ENCODE results near the gene CEBPG.

The CEBPG gene

DNA sequence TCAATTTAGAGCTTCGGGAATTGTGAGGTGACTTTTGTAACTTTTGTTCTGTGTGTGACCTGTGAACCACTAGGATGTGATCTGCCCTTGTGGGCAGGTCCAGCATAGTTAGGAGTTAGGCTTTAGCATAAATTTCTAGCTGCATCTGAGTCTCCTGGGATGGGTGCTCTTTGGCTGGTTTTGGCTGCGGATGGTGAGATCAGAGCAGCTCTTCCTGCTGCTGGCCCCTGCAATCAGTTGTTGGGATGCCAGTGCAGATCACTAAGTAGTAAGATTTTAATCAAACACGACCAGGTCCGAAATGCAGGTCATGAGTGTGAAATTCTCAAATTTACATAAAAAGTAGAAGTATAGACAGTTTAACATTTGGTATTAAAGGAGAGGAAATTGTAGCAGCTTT, 8.5 kb downstream of the CEBPG start:
- DNase-seq (ENCODE audit: low read depth) = no peak

DNA sequence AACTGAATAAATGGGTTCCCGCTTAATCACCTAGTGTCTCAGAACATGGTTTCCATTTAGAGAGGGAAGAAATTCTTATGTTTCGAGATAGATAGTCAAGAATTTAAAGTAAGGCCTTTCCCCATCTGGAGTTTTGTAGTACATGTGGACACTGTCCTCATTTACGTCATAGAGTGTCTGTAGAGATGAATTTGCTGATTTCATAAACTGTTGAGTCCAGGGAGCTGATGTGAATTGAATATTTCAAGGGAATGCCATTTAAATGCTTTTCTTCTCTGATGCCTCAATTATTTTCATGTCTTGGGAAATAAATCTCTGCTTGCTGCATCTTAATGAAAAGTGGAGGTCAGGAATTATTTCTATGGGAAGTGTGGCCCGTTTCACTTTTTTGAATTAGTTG, 9.5 kb downstream of the CEBPG start:
- no peak for DNase-seq (ENCODE audit: low read depth)

DNA sequence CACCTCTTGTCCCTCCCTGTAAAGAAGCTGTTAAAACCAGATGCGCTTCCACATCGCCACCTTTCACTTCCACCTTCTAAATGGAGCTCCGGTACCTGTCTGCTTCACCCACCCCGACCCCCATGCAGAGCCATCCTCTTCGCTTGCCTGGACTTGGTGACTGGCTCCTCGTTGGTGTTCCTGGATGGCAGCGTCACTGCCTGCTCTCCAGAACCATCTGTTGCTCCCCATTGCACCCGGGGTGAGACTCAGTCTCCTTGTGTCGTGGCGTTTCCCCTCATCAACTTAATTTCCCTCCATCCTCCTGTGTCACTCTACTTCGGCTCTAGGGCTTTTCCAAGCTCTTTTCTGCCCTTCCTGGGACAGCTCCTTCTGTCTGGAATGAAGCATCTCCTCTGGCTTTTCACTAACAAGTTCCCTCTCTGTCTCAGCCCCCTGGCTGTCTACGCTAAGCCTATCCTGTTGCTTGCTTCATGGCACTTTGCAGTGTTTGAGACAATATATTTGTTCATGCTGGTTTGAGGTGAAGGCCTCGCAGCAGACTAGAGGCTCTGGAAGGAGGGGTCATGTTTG, 10.3 kb downstream of the CEBPG start:
- DNase-seq (ENCODE audit: low read depth) = no peak

GRCh38 chr19:33384983-33385382, 11.5 kb downstream of the CEBPG start:
- DNase-seq (ENCODE audit: low read depth) = no peak

DNA sequence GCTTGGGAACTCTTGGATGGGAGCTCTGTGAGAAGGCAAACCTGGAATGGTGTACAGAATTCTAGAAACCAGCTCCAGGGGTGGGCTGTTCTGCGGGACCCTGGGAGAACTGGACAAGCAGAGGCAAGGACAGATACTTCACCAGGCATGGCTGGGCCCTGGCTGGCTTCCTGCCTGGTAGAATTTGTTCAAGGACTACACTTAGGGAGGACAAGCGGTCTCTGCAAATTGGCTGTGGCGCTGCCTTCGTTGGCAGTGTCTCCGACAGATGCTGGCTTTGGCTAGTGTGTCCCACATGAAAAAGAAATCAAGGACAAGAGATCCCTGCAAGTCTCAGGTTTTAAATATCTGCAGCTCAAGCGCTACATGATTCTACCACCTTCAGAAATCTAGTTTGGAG, 12.4 kb downstream of the CEBPG start:
- DNase-seq (ENCODE audit: low read depth) = no peak

GRCh38 chr19:33386361-33386858, 12.9 kb downstream of the CEBPG start:
- no peak for DNase-seq (ENCODE audit: low read depth)

DNA sequence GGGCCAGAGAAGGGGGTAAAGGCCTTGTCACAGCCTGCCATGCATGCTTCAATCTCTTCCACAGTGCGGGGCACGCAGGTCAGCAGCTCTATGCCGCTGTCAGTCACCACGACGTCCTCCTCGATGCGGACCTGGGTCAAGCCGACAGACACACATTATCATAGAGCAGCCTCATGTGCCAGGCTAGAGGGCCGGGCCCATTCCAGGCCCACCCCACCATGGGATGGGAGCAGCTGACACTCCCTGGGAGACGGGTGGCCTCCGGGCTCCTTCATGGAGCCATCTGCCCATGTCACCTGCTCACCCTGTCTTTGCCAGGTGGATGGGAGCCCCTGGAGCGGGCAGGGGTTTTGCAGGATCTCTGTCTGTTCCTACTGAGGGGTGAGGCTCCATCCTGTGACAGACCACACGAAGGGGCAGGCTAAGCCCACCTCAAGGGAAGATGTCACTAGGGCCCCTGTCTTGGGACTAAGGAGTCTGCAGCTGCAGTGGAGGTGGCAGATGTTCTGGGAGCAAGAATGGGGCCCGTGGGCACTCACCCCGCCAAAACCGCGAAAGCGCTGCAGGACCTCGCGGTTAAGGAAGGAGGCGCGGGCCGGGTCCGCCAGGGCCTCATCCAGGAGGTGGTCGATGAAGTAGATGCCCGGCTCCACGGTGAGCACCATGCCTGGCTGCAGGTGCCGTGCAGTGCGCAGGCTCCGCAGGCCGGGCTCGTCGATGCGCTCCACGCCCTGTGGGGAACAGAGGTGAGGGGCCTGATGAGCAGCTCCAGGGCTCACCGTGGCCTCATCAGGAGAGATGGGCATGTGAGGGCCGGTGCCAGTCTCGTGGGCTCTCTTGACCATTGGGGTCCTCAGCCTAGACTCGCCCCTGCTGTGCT, 14.1 kb downstream of the CEBPG start:
- DNase-seq (ENCODE audit: low read depth) = no peak

DNA sequence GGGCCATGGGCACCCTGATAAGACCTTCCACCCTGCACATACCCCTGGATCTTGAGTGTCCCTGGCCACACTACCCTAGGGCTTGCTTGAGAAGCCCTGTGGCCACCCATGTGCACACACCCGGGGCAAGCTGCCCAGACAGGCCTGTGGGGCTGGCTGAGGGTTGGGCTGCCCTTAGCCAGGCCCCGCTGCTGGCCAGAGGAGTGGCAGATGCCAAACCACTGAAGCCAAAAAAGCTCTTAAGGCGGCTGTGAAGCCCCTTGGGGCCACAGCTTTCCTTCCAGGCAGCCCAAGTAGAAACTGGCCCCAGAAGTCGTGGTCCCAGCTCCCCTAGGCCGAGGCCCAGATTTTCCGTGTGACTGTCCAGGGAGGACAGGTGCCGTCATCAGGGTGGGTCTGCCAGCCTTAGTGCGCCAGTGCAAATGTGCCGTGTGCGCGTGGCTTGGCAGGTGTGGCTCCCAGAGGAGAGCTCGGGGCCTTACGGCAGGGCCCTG, 14.8 kb downstream of the CEBPG start:
- DNase-seq (ENCODE audit: low read depth) = no peak

- DNase-seq (ENCODE audit: low read depth) = no peak
Measured at GRCh38 chr19:33388725-33389420, 15.4 kb downstream of the CEBPG start.

DNA sequence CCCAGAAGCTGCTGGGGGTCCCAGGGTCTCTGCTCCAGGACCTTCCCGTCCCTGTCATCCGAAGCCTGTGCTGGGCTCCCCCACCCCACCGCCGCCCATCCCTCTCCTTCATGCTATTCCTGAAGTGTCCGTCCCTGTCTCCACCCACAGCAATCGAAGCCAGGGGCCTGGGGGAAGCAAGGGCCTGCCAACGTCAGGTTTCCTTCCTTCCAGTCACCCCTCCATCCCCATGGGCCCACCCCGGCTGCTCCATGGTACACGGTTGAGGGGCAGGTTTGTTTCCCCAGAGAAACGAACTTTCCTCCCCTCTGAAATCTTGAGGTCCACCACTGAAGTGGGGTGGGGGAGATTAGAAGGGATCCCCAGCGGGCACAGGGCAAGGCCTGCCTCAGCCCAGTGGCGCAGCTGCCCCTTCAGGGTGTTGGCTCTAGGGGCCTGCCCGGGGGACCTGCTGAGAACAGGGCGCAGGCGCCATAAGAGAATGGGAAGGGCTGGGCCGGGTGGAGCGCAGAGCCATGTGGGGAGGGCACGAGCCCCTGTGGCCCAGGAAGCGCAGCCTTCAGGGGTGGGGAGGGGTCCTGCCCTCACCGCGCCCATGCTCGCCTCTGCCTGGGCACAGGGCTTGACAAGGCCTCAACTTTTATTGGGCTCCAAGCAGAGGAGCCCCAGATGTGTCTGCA, 16.1 kb downstream of the CEBPG start:
- DNase-seq (ENCODE audit: low read depth) = no peak

DNA sequence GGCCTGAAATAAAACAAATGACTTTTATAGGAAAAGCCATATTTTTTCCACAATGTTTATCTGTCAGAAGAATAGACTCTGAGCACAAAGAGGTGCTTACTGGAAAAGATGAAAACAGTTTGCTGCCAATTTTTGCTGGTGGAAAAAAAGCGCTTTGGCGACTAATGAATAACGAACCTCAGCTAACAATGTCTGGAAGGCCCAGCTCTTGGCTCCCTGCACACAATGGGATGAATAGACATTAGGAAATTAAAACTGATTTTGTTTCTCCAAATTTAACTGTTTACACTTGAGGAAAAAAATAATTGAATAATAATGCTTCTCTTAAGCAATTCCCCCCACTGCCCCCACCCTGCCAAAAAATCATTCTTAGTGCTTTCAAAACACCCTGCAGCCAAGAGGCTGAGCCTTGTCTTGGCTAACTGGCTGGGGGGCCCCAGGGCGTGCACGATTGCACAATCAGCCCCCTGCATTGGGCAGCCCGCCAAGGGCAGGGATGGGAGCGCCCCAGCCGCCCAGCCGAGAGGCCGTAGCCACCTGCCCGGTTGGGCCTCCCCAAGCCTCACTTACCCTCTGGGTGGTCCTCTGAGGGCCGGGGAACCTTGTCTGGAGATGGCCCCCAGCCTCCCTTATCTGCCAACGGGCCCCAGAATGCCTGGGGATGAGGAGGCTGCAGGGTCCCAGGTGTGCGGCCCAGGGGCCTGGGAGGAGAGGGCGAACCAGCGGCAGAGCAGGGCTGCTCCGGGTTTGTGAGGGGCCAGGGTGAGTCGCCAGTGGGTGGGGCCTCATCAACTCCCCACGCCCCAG, 16.8 kb downstream of the CEBPG start:
- no peak for DNase-seq (ENCODE audit: low read depth)

DNA sequence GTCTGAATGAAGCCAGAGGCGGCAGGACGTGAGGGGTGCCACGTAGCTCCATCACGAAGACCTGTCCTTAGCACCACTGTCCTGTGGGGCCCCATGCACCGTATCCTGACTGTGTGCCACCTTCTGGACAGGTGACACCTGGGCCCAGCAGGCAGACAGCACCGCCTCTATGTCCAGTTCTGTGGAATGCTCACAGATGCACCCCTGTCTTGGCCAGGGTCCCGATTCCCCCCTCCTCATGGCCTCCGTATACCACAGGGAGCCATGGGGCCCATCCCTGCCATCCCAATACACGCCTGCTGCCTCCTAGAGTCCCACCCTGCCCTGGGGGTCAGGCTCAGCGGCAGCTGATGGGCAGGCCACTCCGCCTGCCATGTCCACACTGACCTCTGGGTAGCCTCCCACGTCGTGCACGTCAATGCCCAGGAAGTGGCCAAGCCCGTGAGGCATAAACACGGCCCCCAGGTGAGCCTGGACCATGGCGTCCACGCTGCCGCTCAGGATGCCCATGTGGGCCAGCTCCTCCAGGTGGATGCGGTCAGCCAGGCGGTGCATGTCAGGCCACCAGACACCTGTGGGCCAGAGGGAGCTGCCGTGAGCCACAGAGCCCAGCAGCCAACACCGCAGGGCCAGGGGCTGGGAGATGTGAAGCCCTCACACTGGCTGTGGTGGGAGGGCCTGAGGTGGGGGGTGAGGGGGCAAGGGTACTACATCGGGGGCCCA, 17.6 kb downstream of the CEBPG start:
- no peak for DNase-seq (ENCODE audit: low read depth)

DNA sequence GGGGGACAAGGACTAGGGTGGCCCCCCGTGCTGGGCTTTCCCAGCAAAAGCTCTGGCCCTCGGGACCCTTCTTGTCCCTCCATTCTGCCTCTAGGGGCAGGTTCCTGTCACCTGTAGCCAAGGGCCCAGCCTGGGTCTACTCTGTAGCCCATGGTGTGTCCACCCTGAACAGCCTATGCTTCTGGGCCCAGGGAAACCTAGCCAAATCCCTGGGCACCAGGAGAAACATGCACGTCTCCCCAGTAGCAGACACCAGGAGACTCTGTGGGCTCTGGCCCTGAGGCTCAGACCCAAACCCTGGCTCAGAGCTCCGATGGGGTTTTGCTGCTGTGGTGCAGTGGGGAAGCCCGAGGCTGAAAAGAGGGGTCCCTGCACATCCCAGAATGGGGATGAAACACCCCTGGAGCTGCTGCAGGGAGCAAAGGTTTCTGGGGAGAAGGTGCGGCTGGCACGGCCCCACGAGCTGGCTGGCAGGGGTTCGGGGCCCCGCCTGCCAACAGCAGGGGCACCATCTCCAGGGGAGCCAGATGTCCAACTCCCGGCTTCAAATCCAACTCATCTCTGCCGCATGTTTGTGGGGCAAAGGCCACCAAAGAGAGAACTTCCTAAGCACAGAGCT, 18.2 kb downstream of the CEBPG start:
- DNase-seq (ENCODE audit: low read depth) = no peak

DNA sequence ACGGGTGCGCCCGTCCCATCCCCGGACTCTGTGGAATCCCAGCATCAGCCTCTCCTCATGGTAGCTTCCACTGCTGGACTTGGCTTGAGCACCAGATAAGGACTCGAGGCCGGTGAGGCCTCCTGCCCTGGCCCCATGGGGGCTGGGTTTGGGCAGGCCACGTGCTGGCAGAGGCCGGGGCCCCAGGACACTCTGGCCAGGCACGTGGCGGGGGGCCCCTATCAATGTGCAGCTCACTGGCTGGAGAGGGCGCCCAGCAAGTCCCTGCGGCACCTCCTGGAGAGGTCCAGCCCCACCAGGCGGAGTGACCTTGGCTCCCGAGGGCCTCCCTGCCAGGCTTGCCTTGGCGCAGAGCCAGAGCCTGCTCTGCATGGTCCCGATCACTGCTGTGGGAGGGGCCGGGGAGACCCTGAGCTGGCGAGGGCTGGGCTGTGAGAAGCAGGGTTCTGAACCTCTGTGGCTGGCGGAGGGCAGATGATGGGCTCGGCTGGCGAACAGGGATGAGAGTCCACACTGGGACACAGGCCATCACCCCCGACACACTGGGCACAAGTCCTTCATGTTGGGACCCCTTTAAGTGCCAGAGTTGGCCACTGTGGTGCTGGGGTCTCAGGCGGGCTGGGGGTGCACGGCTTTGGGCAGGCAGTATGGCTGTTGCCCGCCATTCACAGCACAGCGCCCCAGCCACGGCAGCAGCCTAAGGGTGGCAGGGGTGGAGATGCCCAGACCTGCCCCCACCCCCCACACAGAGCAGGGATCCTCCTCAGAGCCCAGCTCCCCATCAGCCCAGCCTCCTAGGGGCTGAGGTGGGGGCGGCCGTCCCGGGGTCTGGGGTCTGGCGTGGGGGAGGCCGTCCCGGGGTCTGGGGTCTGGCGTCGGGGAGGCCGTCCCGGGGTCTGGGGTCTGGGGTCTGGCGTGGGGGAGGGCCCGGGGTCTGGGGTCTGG, 19.1 kb downstream of the CEBPG start:
- no peak for DNase-seq (ENCODE audit: low read depth)

DNA sequence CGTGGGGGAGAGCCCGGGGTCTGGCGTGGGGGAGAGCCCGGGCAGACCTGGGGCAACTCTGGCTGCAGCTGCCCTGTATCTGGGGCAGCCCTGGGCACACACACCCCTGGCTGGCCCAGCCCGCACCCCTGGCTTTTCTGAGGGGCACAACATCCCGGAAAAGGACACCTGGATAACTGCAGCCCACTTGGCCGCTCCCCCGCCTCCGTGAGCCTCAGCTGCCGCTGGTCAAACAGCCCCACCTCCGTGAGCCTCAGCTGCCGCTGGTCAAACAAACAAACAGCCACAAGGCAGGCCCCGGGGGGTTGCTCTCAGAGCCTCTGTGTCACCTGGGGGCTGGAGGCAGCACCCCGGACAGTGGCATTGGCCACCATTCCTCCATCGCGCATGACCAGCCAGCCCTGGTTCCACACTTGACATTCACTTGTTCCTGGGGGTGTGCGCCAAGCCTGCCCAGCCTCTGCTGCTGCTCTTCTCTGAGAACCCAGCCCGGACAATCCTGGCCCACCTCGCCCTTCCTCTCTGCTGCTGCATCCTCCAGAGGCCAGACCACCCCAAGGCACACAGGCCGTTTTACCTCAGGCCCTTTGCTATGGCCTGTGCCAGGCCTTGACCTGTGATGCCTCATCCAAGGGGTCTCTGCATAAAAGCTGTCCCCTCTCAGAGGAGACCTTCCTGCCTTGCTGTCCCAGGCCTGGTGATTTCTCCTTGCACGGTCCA, 19.9 kb downstream of the CEBPG start:
- no peak for DNase-seq (ENCODE audit: low read depth)

DNA sequence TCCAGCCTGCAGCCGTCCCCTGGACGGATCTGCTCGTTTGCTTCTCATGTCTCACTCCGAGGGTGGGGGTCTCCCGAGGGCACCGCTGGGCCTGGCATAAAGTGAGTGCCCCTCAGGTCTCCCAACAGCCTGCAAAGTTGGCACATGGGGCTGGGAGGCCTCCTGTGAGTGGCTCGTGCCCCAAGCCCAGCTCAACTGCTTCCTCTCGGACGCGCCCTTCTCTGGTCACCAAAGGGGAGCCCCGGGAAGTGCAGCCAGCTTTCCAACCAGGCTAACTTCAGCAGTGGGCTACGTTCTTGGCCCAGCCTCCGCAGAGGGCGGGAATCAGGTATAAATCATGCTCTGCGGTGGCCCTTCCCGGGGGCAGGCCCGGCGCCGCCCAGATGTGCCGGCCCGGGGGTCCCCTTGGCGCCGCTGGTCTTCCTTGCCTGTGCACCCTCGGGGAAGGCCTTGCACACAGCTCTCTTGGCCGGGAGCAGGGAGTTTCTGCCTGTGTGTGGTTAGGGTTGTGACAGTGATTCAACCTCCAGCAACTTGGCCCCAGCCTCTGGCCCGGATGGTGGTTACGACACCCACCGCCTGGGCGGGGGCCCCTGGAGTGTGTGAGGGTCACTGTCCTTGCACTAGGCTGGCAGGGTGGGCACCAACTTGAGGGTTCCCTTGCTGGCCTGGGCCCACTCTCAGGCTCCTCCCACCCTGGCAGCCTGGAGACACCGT, 20.7 kb downstream of the CEBPG start:
- DNase-seq (ENCODE audit: low read depth) = no peak

DNA sequence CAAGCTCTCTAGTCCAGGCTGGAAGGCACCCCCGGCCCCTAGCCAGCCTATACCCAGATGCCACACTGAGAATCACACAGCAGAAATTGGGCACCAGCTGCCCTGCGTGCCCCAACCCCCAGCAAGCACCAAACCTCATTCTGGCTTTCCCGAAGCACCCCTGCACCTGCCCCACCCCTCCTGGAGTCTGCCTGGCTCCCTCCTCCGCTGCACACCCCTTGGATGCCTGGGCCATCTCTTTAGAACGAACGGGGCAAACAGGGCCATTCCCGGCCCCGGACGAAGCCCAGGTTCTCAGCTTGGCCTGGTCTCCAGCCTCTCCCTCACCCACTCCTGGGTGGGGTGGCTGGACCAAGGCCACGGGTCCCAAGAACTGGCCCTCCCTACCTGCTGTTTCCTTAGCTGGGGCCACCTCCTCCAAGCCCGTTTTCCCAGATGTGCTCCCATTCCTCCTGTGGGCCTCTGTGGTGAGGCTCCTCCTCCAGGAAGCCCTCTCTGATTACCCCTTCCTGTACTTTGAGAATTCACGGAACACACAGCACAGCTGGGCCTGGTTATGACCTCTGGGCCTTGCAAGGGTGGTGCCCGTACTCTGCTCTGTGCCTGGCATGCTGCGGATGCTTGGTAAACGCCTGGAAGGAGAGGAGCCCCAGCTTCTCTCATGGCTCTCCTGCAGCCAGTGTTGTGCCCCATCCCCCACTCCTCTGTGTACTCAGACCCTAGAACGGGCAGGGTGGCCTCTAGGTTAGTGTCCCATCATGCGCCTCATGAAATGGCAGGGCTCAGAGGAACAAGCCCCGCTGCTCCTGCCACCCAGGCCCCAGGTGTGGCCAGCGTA, 21.4 kb downstream of the CEBPG start:
- no peak for DNase-seq (ENCODE audit: low read depth)

Data from CMK (cell line).